ENCODE data around the gene OTUD7B.

GRCh38 chr1:149928401-149928724, 82.2 kb downstream of the OTUD7B start:
- TF ChIP-seq CTCF (IDR thresholded peaks at IDR 0.05; ENCODE audit: low read length) (no peak), EZH2phosphoT487 (IDR thresholded peaks at IDR 0.05; ENCODE audit: low read length) (no peak), EZH2 (optimal IDR thresholded peaks at IDR 0.05; ENCODE audit: low read depth, low read length) (no peak)
